Measurements from ENCODE around the gene NUMB.

- TF ChIP-seq POLR2AphosphoS5 (IDR thresholded peaks at IDR 0.05; ENCODE audit: low read depth, low read length) (no peak), TAF1 (IDR thresholded peaks at IDR 0.05; ENCODE audit: borderline replicate concordance, insufficient read depth, low read length) (no peak), SIN3A (IDR thresholded peaks at IDR 0.05; ENCODE audit: borderline replicate concordance, insufficient read depth, low read length) (no peak)
Measured at GRCh38 chr14:73491256-73492042, 33.1 kb upstream of the NUMB start.

All from PFSK-1 (cell line).